ENCODE measurements around the gene LAPTM4A.
"Not testable (repeated sequence)": the region's sequence is repeated elsewhere in the genome, so short reads cannot be mapped to it uniquely, and the experiment has no call there.

The LAPTM4A gene

GRCh38 chr2:20051532-20052228, at the start of gene LAPTM4A:
Gene LAPTM4A (minus strand): TSS chr2:20051628. CDS start chr2:20051520, 108 bp downstream.
- DNase-seq: peak; percentile 100

- DNase-seq: no peak
These were observed 49.3 kb upstream of the LAPTM4A start for GRCh38 chr2:20100711-20101110.

GRCh38 chr2:20099780-20100179, 48.4 kb upstream of the LAPTM4A start:
- DNase-seq: no peak

GRCh38 chr2:20097889-20098714, 46.7 kb upstream of the LAPTM4A start:
- peak; percentile 89 for DNase-seq

GRCh38 chr2:20095469-20095868, 44.0 kb upstream of the LAPTM4A start:
- DNase-seq: no peak

- no peak for DNase-seq
These were observed 43.5 kb upstream of the LAPTM4A start for GRCh38 chr2:20094955-20095354.

GRCh38 chr2:20094142-20094755, 42.8 kb upstream of the LAPTM4A start:
- DNase-seq: no peak

- DNase-seq: peak; percentile 80
These were observed 42.1 kb upstream of the LAPTM4A start for GRCh38 chr2:20093263-20094141.

- DNase-seq: no peak
These were observed 41.4 kb upstream of the LAPTM4A start for GRCh38 chr2:20092901-20093235.

GRCh38 chr2:20092226-20092900, 40.9 kb upstream of the LAPTM4A start:
- peak; percentile 43 for DNase-seq

GRCh38 chr2:20091305-20091991, 40.0 kb upstream of the LAPTM4A start:
- DNase-seq: peak; percentile 90

GRCh38 chr2:20089715-20090464, 38.5 kb upstream of the LAPTM4A start:
- DNase-seq: no peak

- not testable (repeated sequence) for DNase-seq
These were observed 34.5 kb upstream of the LAPTM4A start for GRCh38 chr2:20085909-20086308.

- not testable (repeated sequence) for DNase-seq
These were observed 31.4 kb upstream of the LAPTM4A start for GRCh38 chr2:20082812-20083211.

- no peak for DNase-seq
These were observed 30.4 kb upstream of the LAPTM4A start for GRCh38 chr2:20081841-20082240.

GRCh38 chr2:20080839-20081415, 29.5 kb upstream of the LAPTM4A start:
- DNase-seq: peak; percentile 51

GRCh38 chr2:20080428-20080827, 29.0 kb upstream of the LAPTM4A start:
- DNase-seq: no peak

- DNase-seq: no peak
These were observed 28.2 kb upstream of the LAPTM4A start for GRCh38 chr2:20079546-20080115.

GRCh38 chr2:20077411-20077940, 26.0 kb upstream of the LAPTM4A start:
- no peak for DNase-seq

- no peak for DNase-seq
These were observed 25.3 kb upstream of the LAPTM4A start for GRCh38 chr2:20076757-20077156.
